ENCODE data around the gene DGKI.

The DGKI gene

GRCh38 chr7:137787301-137787976, 59.3 kb downstream of the DGKI start:
- DNase-seq: no peak

- DNase-seq: no peak
These were observed 68.3 kb downstream of the DGKI start for GRCh38 chr7:137778511-137778910.

- no peak for DNase-seq
These were observed 72.0 kb downstream of the DGKI start for GRCh38 chr7:137774793-137775201.

GRCh38 chr7:137772748-137773147, 74.0 kb downstream of the DGKI start:
- no peak for DNase-seq

GRCh38 chr7:137772316-137772715, 74.5 kb downstream of the DGKI start:
- DNase-seq: no peak

- no peak for DNase-seq
These were observed 75.1 kb downstream of the DGKI start for GRCh38 chr7:137771679-137772078.

- DNase-seq: no peak
These were observed 75.5 kb downstream of the DGKI start for GRCh38 chr7:137771273-137771672.

- no peak for DNase-seq
These were observed 78.4 kb downstream of the DGKI start for GRCh38 chr7:137768366-137768765.

- no peak for DNase-seq
These were observed 84.4 kb downstream of the DGKI start for GRCh38 chr7:137762334-137762733.

- DNase-seq: no peak
These were observed 86.7 kb downstream of the DGKI start for GRCh38 chr7:137760111-137760510.

GRCh38 chr7:137757146-137757925, 89.4 kb downstream of the DGKI start:
- no peak for DNase-seq

GRCh38 chr7:137755846-137756651, 90.7 kb downstream of the DGKI start:
- DNase-seq: no peak

- no peak for DNase-seq
These were observed 91.3 kb downstream of the DGKI start for GRCh38 chr7:137755427-137755826.

GRCh38 chr7:137753948-137754851, 92.6 kb downstream of the DGKI start:
- DNase-seq: no peak

GRCh38 chr7:137753575-137753947, 93.2 kb downstream of the DGKI start:
- no peak for DNase-seq

- DNase-seq: no peak
These were observed 93.7 kb downstream of the DGKI start for GRCh38 chr7:137753067-137753466.

GRCh38 chr7:137751361-137752009, 95.3 kb downstream of the DGKI start:
- DNase-seq: no peak

GRCh38 chr7:137747359-137748031, 99.3 kb downstream of the DGKI start:
- no peak for DNase-seq

- DNase-seq: no peak
These were observed 103.8 kb downstream of the DGKI start for GRCh38 chr7:137743021-137743420.

GRCh38 chr7:137742051-137742450, 104.7 kb downstream of the DGKI start:
- DNase-seq: no peak

GRCh38 chr7:137741443-137741842, 105.3 kb downstream of the DGKI start:
- no peak for DNase-seq

- DNase-seq: no peak
These were observed 112.6 kb downstream of the DGKI start for GRCh38 chr7:137734221-137734620.
